Measurements from ENCODE around the gene RRP36.
"Not testable (repeated sequence)": the region's sequence is repeated elsewhere in the genome, so short reads cannot be mapped to it uniquely, and the experiment has no call there.

The RRP36 gene

GRCh38 chr6:43021270-43022047, at the start of gene RRP36:
Gene RRP36, plus strand, starts transcription at chr6:43021623. Its CDS starts 32 bp downstream, at chr6:43021655.
- peak; percentile 69 for DNase-seq

- no peak for DNase-seq
Measured at GRCh38 chr6:42971746-42972327, 49.6 kb upstream of the RRP36 start.

- no peak for DNase-seq
Measured at GRCh38 chr6:42973926-42974325, 47.5 kb upstream of the RRP36 start.

- no peak for DNase-seq
Measured at GRCh38 chr6:42974919-42975505, 46.4 kb upstream of the RRP36 start.

- peak; percentile 4 for DNase-seq
Measured at GRCh38 chr6:42978487-42978838, 43.0 kb upstream of the RRP36 start.

GRCh38 chr6:42978839-42979522, 42.4 kb upstream of the RRP36 start, which contains the start of gene PEX6:
Gene PEX6, minus strand, starts transcription at chr6:42979181. Its CDS starts 31 bp downstream, at chr6:42979150.
- peak; percentile 93 for DNase-seq

- peak; percentile 15 for DNase-seq
Measured at GRCh38 chr6:42979523-42980177, 41.8 kb upstream of the RRP36 start.

- no peak for DNase-seq
Measured at GRCh38 chr6:42981836-42982235, 39.6 kb upstream of the RRP36 start.

GRCh38 chr6:42984001-42984923, 37.2 kb upstream of the RRP36 start, which contains the start of gene PPP2R5D:
Gene PPP2R5D, plus strand, starts transcription at chr6:42984570. Its CDS starts 108 bp downstream, at chr6:42984678.
- DNase-seq = peak; percentile 99

GRCh38 chr6:42984924-42985475, 36.4 kb upstream of the RRP36 start:
- DNase-seq = peak; percentile 18

- DNase-seq = no peak
Measured at GRCh38 chr6:42987533-42988451, 33.6 kb upstream of the RRP36 start.

GRCh38 chr6:42988486-42989020, 32.9 kb upstream of the RRP36 start:
- DNase-seq = no peak

GRCh38 chr6:42989923-42990322, 31.5 kb upstream of the RRP36 start:
- DNase-seq = no peak

GRCh38 chr6:42993445-42993844, 28.0 kb upstream of the RRP36 start:
- DNase-seq = no peak

- no peak for DNase-seq
Measured at GRCh38 chr6:42996513-42996912, 24.9 kb upstream of the RRP36 start.

- DNase-seq = not testable (repeated sequence)
Measured at GRCh38 chr6:42998205-42998604, 23.2 kb upstream of the RRP36 start.

- DNase-seq = no peak
Measured at GRCh38 chr6:43001843-43002242, 19.6 kb upstream of the RRP36 start.

- DNase-seq = no peak
Measured at GRCh38 chr6:43005844-43006243, 15.6 kb upstream of the RRP36 start.

- DNase-seq = no peak
Measured at GRCh38 chr6:43006251-43006650, 15.2 kb upstream of the RRP36 start.

GRCh38 chr6:43007126-43007525, 14.3 kb upstream of the RRP36 start:
- no peak for DNase-seq

All from CD4-positive, alpha-beta T cell treated with Interleukin-10 for 1 hour (primary cell).